HG03025 (cell line): ENCODE results near the gene CCDC85C.

Source experiments
- ATAC-seq: cut with Tn5 transposase; IDR thresholded peaks from one replicate; pipeline ENCODE4 v1.9.1; 2021; ENCODE audit warnings: mild to moderate bottlenecking, moderate library complexity; ENCODE audit not compliant: unreplicated experiment, low FRiP score

CCDC85C gene

DNA sequence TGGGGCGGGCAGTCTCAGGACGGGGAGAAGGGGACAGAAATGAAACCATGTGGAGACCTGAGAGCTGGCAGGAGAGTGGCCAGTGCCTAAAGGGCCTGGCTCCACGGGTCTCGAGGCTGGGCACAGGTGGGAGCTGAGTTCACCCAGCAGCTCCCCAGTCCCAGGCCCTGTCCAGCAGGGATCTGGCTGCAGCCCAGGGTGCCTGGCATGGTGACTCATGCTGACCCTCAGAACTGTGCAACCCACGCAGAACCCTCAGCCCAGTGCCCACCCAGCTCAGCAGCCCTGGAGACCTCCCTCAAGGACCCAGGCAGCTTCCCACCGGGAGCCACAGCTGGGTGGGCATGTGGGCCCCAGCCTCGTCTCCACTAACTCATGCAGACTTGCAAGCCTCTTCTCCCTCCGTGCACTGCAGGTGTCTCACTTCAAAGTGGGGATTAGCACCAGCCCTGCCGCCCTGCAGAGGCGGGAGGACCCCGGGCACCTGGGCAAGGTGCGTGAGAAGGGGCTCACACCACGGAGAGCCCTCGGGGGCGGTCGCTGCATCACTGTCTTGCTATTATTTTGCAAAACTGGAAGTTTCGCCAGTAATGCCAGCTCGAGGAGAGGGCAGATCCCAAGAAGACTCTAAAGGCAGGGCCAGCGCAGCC is 76.5 kb downstream of the CCDC85C start:
- ATAC-seq = no peak

DNA sequence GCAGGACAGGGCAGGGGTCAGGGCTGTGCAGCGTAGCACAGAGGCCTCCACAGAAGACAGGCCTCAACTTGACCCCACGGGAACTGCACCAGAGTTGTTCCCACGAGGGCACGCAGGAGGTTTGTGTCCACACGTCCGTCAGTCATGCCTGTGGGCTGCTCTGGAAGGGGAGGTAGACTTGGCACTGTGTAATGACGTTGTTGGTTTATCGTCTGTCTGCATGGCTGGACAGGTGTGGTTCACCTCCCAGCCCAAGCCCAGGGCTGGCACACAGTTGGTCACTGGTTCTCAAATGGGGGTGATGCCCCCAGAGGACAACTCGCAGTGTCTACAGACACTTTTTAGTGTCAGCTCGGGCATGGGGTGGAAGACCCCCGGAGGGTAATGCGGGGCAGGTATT is 77.0 kb downstream of the CCDC85C start:
- ATAC-seq = no peak

DNA sequence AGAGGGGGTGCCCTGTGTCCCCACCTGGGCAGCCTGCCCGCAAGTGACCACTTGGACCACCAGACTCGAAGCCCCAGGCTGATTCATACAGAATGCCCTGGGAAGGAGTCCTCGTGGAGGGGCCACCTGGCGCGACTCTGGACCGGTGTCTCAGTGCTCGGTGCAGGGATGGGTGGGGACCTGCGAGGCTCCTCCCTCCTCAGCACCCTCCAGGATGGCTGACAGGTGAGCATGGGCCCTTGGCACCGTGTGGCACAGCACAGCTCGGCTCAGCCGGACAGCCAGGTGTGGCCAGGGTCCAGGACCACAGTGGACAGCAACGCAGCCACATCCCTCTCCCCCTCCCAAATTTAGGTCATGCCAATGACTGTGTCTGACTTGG is 78.3 kb downstream of the CCDC85C start:
- ATAC-seq = no peak

DNA sequence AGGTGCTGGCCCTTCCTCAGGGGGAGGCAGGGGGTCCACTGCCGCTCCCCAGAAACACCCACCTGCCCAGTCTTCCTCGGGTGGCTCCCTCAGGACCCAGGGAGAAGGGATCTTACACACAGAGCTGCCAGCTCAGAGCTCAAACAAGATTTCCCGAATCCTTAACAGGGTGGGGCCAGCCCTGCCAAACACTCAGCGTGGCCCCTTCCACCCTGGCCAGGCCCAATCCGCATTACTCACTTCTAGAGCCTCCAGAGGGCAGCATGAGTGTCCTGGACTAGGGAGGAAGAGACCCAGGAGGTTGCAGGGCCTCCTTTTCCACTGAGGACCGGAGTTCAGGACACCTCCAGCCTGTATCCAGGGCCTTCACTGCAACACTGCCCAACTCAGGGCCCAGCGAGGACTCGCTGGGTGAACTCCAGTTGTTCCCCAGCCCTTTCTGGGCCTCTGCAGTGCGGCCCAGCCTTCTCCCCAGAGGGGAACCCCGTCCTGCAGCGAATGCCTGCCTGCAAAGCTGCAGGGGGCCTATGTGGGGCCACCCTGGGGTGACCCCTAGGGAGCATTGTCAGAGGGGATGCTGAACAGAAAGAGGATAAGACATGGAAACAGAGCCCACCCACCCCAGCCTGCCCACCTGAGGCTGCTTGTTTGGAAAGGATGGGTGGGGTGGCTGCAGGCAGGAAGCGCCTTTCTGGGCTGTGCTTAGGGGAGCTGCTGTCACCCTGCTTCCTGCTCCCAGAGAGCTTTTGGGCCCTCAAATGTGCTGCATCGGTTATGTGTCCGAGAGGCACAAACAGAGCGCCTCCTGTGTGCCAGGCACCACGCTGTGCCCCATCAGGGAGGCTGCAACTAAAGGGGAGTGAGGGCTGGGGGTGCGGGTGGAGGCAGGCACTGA is 79.0 kb downstream of the CCDC85C start:
- no peak for ATAC-seq

DNA sequence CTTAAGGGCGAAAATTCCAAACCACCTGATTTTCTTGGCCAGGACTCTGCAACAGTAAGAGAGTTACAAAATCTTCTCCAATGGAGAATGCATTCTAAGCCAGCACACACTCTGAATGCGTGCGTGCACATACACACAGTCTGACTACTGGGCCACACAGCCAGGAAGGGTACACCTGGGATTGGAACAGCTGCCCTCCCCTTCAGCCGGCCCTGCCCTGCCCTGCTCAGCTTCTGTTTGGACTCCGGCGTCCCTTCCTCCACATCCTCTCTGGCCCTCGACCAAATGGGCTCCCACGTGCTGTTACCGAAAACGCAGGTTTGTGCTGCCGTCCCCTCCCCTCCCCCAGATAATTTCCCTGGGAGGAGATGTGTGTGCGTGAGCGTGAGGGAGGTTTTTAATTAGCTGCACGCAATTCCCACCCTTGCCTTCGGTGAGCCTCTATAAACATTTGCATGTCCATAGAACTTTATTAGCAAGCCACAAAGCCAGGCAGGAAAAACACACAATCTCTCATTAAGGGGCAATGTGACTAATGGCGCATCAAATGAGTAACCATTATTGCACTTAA is 79.8 kb downstream of the CCDC85C start:
- no peak for ATAC-seq

DNA sequence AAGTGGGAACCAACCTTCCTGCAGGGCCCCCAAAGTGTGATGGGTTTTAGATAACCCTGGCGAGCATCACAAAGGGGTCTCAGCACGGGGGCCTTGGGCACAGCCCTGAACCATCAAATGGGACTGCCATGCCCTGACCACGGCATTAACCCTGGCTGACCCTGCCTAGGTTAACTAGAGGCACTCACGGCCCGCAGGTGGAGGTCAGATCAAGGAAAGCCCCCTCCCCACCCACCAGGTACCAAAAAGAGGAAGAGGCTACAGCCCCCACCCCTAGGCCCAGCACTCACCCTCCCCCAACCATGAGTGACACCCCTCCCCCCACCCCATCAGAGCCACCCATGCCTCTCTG is 80.3 kb downstream of the CCDC85C start:
- no peak for ATAC-seq

DNA sequence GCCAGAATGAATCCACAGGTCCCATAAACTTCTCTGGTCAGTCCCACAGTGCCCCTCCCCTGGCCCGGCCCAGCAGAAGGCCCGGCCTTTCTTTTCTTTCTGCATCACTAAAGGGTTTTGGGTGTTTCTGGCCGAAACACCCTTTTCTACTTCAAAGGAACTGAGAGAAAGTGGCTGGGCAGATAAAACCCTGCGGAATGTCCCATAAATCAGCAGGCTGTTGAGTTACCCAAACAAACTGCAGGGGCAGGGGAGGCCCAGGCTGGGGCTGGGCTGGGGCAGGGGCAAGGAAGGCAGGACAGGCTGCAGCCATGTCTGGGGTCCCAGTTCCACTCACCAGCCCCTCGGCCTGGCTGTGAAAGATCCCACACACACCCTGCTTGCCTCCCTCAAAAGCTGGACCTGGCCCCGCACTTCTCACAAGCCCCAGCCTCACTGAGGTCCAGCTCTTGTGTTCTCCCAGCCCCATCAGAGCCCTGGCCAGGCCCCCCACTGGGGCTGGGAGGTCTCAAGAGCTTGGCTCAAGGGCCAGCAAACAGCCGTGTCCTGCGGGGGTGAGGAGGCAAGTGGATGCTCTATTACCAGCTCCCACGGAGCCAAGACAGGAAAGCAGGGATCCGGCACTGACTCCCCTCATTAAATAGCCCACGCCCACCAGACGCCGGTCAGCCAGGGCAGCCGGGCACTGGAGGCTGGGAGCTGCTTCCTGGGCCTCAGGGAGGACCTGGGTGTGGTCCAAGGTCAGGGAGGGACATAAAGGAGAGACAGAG is 80.9 kb downstream of the CCDC85C start:
- no peak for ATAC-seq

DNA sequence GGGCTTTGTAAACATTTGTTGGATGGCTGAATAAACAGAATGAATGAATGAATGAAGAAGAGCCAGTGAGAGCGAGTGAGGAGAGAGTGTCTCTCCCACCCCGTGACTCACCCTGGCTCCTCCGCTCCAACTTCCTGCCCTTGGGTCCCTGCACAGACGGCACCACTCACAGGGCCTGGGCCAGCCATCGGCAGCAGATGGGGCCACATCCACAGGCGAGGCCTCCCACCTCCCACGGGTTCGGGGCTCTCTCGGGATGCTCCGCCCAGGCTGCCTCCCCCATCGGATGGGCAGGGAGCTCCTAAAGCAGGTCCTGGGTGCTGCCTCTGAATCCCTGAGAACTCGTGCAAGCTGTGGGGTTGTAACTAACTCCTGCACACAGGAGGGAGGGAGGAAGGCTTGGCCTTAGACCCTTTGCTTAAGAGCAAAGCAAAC is 81.5 kb downstream of the CCDC85C start:
- ATAC-seq = no peak

DNA sequence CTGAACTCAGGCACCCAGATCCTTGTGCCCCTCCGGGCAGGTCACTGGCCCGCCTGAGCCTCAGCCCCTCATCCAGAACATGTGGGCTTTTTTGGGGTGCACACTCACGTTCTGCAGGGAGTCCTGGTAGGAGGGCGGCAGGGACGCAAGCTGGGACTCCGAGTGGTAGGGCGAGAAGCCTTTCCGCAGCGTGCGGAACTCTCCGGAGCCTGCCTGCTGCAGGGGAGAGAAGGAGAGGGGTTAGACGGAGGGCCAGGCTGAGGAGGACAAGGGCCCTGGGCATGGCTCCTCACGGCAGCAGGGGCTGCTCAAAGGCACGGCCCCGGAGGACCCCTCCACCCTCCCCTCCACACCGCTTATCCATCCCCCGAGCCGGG is 82.0 kb downstream of the CCDC85C start:
- no peak for ATAC-seq

DNA sequence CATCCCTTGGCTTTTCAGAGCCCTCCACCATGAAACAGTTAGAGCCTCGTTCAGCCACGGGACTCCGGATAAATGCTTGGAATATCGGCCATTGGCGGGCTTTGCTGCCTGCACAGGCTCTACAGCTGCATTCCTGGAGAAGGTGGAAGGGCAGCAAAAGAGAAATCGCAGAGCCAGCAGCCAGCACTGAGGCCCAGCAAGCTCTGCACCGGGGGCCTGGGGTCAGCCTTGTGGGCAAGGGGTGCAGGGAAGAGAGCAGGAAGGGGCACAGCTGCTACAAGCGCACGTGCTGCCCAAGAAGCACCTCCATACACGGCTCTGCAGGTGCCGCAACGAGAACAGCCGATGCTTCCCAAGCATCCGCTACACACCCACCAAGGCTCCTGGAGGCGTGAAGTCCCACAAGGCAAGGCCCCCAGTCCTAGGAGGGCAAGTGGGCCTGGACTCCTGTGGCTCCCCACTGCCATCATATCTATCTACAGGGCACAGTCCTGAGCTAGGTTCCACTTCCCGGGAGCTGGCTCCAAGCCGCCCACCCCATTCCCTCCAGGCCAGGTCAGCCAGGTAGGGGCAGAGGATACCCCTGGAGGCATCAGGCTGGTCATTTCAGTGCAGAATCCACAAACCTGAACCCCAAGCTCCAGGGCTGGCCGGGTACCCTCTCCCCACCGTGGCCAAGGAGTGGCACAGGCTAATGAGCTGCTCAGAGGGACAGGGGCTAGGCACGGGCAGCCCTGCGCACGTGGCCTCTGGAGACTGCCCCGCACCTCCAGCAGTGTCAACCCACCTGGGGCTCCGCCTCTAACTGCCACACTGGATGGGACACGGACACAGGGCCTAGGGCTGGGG is 82.6 kb downstream of the CCDC85C start:
- ATAC-seq = no peak

DNA sequence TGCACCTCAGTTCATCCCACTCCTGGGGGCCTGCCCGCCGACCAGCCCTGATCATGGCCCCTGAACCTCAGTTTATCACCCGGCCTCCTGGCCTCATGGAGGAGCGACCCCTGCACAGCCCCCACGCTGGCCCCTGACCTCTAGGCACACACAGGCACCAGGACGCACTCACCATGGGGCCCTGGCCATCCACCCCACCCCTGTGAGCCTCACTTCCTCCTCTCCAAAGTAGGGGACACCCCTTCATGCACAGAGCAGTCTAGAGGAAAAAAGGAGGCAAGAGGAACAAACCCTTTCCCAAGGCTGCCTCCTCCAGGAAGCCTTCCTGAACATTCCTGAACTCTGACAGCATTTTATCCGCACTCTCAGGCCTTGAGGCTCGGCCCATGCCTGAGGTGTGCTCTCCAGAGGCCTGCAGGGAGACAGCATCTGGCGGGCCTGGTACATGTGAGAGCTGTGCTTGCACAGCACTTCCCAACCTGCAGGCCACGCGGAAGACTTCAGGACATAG is 83.4 kb downstream of the CCDC85C start:
- no peak for ATAC-seq

DNA sequence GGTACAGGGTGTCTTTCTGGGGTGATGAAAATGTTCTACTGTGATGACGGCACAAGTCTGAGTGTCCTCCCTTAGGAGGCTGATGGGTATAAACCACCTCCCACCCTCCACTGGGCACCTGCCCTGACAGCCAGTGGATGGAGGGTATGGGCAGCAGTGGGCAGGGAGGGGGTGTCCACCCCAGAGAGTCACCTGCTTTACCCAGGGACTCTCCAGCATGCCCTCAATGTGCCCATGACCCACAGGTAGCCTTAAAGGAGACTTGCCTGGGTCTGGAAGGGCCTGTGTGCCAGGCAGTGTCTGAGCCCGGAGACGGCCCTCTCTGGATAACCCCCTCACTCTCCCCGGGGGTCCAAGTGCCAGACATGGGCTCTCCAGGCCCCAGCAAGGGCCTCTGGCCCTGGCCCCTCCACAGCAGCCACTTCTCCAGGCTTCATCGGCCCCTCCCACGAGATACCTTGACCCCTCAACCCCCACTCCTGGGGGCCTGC is 84.0 kb downstream of the CCDC85C start:
- ATAC-seq = no peak

DNA sequence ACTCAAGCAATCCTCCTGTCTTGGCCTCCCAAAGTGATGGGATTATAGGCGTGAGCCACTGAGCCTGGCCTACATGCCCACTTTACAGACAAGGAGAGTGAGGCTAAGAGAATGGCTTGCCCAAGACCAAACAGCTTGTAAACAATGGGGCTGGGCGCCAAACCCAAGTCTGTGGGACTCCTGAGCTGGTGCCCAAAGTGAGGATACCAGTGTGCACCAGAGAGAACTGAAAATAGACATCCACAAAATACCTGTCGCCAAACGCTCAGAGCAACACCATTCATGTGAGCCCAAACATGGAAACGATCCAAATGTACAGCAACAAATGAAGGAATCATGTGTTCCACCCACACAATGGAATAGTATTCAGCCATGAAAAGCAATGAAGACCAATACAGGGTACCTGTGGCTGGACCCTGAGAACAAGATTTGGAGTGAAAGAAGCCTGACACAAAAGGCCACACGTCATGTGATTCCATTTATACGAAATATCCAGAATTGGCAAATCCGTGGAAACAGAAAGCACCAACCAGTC is 84.6 kb downstream of the CCDC85C start:
- no peak for ATAC-seq

DNA sequence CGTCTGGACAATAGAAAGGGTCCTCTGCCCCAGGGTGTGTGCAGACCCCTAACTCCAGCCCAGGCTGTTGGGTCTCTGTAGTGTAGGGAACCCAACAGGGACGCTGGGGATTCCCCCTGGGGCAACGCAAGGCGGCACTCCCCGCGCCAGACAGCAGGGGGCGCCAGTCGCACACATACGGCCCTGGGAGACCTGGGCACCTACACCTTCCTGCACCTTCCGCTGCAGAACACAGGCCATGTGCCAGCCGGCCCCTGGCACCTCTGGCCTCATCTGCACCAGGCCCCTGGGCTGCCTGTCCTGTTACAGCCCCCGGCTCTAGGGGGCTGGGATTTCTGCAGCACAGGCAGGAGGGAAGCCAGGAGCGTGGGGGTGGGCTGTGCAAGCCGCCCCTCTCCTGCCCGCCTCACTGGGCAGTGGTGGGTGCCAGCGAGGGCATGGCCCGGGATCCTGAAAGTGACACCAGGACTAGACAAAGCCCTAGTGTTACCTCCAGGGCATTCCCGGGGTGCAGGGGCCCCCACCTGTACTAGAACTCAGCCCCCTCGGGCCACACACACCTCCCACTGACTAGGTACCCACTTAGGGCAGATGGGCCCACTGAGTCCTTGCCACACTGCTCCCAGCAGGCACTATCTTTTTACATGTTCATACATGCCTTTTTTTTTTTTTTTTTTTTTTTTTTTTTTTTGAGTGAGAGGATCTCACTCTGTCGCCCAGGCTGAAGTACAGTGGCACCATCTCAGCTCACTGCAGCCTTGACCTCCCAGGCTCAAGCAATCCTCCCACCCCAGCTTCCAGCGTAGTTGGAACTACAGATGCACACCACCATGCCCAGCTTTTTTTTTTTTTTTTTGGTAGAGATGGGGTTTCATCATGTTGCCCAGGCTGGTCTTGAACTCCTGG is 85.3 kb downstream of the CCDC85C start:
- no peak for ATAC-seq

DNA sequence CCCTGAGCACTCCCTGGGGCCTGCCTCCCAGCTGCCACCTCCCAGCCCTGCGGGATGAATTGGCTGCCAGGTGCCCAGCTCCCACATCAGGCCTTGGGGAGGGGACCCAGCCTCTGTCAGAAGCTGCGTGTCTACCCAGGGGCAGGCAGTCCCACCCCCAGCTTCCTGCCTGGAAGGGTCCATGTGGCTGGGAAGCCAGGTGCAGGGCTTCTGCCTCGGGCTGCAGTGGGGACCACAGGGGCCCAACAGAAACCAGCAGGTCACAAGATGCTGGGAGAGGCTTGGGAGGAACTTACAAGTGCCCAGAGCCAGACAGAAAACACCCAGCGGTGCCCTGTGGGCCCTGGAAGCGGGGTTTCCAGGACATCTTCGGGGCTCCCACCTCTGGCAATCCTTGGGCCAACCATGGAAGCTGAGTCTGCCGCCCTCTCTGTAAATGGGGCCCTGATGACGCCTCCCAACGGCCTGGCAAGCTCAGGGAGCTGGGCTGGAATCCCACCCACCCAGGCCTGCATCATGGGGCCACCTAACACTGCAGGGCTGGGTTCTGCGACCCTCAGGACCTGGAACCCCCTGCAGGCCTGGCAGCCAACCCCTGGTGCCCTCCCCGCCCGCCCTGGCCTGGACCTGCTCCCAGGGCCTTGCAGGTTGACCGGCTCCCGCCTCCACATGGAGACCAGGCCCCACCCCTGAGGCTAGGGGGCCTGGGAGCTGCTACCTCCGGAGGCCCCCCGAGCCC is 86.2 kb downstream of the CCDC85C start:
- ATAC-seq = no peak

DNA sequence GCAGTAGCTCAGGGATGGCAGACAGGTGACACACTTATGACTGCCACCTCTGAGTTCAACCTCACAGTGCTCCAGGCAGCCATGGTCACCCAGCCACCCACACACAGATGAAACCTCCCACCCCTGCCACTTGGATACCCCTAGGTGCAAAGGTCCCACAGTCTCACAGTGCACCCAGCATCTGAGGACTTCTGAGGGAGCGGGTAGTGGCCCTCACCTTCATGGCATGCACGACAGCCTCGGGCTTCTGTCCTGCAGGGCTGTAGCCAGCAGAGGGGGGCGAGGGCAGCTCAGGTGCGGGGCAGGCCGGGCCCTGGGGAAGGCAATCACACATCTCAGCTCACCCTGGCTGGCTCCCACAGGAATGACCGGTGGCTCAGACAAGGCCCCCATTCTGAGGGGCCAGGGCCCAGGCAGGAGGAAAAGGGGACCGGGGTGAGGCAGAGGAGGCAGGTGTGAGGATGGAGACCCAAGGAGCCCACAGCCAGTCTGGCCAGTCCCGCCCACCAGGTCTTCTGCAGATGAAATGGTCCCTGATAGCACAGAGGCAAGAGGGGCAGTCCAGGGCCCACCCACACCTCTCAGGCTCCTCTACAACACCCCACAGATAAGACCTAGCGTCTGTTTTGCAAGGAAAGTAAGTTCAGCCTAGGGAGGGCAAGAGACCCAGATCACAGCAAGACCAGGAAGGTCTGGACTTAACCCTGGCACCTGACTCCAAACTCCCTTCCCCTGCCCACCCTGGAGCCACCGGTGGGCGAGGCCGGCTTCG is 87.0 kb downstream of the CCDC85C start:
- ATAC-seq = no peak
